HG03103 (cell line): ENCODE measurements around the gene DR1.
A peak's percentile ranks its signal among the peaks of the same experiment; 100 is the strongest.
"Not testable (repeated sequence)": the region's sequence is repeated elsewhere in the genome, so short reads cannot be mapped to it uniquely, and the experiment has no call there.

ENCODE experiments used
- ATAC-seq: cut with Tn5 transposase; IDR thresholded peaks from one replicate; pipeline ENCODE4 v1.9.1; 2021; ENCODE audit warnings: low read depth; ENCODE audit not compliant: unreplicated experiment

The DR1 gene

GRCh38 chr1:93339171-93339697, 6.5 kb upstream of the DR1 start:
- no peak for ATAC-seq

GRCh38 chr1:93340090-93340489, 5.6 kb upstream of the DR1 start:
- ATAC-seq = no peak

DNA sequence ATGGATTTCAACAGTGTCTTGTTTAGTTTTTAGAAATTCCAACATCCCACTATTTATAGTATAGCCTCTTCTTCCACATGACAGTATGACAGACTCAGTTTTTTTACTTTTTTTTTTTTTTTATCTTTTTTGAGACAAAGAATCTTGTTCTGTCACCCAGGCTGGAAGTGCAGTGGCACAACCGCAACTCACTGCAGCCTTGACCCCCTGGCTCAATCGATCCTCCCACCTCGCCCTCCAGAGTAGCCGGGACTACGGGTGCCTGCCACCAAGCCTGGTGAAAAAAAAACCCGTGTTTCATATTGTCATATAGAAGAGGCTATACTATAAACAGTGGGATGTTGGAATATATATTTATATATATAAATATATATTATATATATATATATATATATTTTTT, 1.2 kb upstream of the DR1 start:
- ATAC-seq = no peak

- ATAC-seq = peak; percentile 28
Measured at GRCh38 chr1:93344886-93345632, 648 bp upstream of the DR1 start.

DNA sequence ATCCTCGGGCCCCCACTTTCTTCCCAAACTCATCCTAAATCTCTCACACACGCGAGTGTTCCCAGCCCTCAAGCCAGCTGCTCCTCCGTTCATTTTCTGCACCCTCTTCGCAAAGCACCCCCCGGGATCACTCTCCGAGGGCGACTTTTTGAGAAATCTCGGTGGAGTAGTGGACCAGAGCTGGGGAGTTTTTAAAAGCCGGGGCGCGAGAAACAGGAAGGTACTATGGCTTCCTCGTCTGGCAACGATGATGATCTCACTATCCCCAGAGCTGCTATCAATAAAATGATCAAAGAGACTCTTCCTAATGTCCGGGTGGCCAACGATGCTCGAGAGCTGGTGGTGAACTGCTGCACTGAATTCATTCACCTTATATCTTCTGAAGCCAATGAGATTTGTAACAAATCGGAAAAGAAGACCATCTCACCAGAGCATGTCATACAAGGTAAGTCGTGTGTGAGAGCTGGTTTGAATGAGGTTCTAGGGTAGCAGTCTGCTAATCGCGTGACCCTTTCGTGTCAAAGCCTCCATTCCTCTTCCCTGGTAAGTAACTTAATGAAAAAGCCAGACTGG, 800 bp downstream of the DR1 start:
- ATAC-seq = peak; percentile 21

GRCh38 chr1:93347334-93347899, 1.7 kb downstream of the DR1 start:
- no peak for ATAC-seq

- ATAC-seq = no peak
Measured at GRCh38 chr1:93348104-93348728, 2.5 kb downstream of the DR1 start.

DNA sequence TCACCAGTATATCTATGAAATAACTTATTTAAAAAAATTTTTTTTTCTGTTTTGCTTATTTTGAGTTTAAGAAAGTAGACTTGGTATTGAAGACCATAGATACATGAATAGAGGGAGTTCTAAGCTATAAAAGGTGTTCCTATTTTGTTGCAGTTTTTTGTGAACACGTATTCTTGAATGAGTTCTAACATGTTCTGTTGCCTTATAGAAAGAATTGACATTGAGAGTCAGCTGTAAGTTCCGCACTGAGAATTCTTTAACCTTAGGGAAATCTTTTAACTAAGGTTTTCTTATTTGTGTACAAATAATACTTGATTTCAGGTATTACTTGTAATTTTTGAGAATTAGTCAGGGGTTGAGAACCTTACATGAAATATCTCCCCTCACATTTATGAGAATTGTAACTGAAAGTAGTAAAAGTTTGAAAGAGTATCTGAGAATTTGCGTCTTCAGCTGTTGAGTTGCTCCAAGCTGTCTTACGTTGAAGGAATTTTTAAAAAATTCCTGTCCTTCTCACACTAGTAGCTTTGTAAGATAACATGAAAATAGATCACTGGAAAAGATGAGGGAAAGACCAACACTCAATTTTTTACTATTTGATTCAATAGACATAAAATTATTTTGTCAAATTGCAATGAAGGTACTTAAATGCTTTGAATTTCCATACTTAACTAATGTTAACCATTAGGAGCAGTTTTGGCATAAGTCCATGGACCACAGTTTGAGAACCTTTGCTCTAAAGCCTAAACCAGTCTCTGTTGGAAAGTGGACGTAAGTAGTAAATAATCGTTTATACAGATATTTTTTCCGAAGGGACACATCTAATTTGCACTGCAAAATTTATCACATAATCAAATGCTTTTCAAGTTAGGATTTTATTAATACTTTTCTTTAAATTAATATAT, 3.8 kb downstream of the DR1 start:
- ATAC-seq = no peak

GRCh38 chr1:93350322-93350721, 4.6 kb downstream of the DR1 start:
- no peak for ATAC-seq

DNA sequence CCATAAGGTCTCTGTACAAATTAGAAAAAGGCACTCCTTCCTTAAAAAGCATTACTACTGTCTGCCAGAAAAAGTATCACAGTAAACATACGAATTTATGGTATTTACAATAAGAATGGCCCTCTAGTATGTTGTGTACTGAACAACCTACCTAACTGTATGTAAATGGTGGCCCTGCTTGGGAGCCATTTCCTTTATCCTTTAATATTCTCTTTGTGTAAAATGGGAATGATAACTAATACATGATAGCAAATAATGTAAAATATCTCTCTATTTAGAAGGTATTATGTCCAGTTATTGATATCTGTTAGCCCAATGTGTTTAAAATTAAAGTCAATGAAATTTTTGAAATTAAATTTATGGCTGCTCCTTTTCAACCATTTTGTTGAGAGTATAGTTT, 5.2 kb downstream of the DR1 start:
- ATAC-seq = no peak

- ATAC-seq = not testable (repeated sequence)
Measured at GRCh38 chr1:93351346-93351745, 5.6 kb downstream of the DR1 start.

DNA sequence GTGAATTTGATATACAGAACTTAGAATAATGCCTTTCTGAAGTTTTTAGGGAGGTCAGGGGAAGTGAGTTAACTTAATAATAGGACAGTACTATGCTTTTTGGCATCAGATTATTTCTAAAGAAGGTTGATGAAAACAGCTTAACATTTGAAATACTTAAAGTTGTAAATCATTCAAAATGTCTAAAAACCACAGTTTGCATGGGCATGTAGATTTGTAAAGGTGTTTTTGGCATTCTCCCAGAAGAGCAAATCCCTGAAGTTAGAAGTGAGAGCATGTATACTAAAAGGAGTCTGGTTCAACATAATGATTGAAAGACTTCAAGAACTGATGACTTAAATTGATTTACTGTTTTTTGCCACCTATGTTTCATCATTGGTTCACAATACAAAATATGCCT, 6.7 kb downstream of the DR1 start:
- no peak for ATAC-seq

GRCh38 chr1:93353286-93353685, 7.6 kb downstream of the DR1 start:
- no peak for ATAC-seq

- ATAC-seq = no peak
Measured at GRCh38 chr1:93354749-93355148, 9.0 kb downstream of the DR1 start.

- no peak for ATAC-seq
Measured at GRCh38 chr1:93357242-93357641, 11.5 kb downstream of the DR1 start.

DNA sequence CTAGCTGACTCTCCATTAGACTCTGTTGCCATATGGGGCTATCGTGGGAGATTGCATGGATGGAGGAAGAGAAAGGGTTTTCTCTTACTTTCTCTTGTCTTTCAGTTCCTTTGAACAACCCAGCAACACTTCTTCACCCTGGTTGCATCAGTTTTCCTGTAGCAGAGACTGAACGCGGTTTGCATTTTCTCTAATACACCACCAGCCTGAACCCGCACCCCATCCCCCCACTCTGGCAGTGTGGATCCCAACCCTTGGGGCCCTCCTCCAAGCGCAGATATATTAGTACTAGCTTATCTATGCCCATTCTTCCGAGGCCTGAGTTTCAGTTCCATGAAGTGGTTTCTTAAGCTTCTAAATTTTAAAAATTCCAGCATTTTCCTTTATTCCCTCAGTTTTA, 12.6 kb downstream of the DR1 start:
- ATAC-seq = no peak

DNA sequence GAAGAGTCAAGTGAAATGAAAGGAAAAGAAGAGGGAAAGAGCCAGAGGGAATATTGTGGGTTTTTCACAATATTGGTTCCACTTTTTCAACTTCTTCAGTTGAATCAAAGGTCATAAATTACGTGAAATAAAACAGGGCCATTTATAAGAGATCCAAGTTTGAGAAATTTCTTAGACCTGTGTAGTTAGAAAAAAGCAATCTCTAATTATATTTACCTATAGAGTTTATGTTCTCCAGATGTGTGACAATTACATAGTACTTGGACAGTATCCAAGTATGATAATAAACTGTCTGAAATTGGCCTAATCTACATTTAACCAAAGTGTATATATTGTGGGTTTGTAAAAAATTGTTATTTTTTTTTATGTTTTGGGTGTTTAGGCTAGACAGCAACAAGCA, 14.4 kb downstream of the DR1 start:
- ATAC-seq = no peak

GRCh38 chr1:93362237-93362636, 16.5 kb downstream of the DR1 start:
- ATAC-seq = no peak

- ATAC-seq = no peak
Measured at GRCh38 chr1:93365813-93366212, 20.1 kb downstream of the DR1 start.

- no peak for ATAC-seq
Measured at GRCh38 chr1:93369734-93370133, 24.0 kb downstream of the DR1 start.
